Lower lobe of right lung (tissue), 2 donors: Measurements from ENCODE around the gene GALM. TPM values are rescaled to one million over a fixed set of nuclear protein-coding genes. Genes with fewer than 3 reads are reported as not detected.
A peak's percentile ranks its signal among the peaks of the same experiment; 100 is the strongest.
"Not testable (repeated sequence)": the region's sequence is repeated elsewhere in the genome, so short reads cannot be mapped to it uniquely, and the experiment has no call there.

Experiments
- ATAC-seq, 2 donors: fragments of 200-7000 bp; cut with Tn5 transposase; one replicate each; pipeline ENCODE4 v1.9.1; 2020 to 2022; ENCODE audit warnings: mild to moderate bottlenecking in 2 of 2, moderate library complexity in 2 of 2
- DNase-seq: peaks from one replicate; pipeline ENCODE4 v3.0.0-alpha.2; 2020
- H3K27ac ChIP-seq: fragments of 200-600 bp; one replicate; pipeline ENCODE4 v1.8.0; 2022
- H3K27me3 ChIP-seq: fragments of 200-600 bp; one replicate; pipeline ENCODE4 v1.8.0; 2022; ENCODE audit warnings: low read depth
- H3K36me3 ChIP-seq: fragments of 200-600 bp; one replicate; pipeline ENCODE4 v1.8.0; 2022; ENCODE audit warnings: mild to moderate bottlenecking
- H3K4me1 ChIP-seq: fragments of 200-600 bp; one replicate; pipeline ENCODE4 v1.8.0; 2022
- H3K4me3 ChIP-seq: fragments of 200-600 bp; one replicate; pipeline ENCODE4 v1.8.0; 2022; ENCODE audit warnings: mild to moderate bottlenecking
- H3K9me3 ChIP-seq: fragments of 200-600 bp; one replicate; pipeline ENCODE4 v1.8.0; 2022
- CTCF ChIP-seq: fragments of 200-600 bp; IDR thresholded peaks from one replicate; pipeline ENCODE4 v1.8.0; 2022; ENCODE audit warnings: antibody characterized with exemption, mild to moderate bottlenecking
- intact Hi-C: fragments of 100-400 bp; cut with DNase I; formaldehyde crosslinking; loops from one replicate; pipeline ENCODE4 v1.11.0; 2022
- total RNA-seq: library from RNA; stranded (reverse); fragmentation: NEBNext Ultra II Directional; extraction: Animal tissue kit (Norgen Biotek cat#: 25700); gene quantifications from one replicate; pipeline ENCODE4 v1.2.1, GENCODE V29; 2021
- donor health status: DM: no; HTN: yes; CAD: no; lungs with severe emphysema.

GALM gene
- total RNA-seq, 1 donor from 2014 or later: 17.7 TPM

- peaks cover 47% of the 10 kb centered on the region for H3K4me1 ChIP-seq
- peaks cover 47% of the 10 kb centered on the region for H3K36me3 ChIP-seq
- ATAC-seq: peak; percentile 86
- H3K4me3 ChIP-seq: peak overlapping the region; percentile 87
- TF ChIP-seq CTCF: no peak
- H3K27ac ChIP-seq: peak overlapping the region; percentile 99
- H3K27me3 ChIP-seq: no peaks in the 10 kb centered on the region
- no peaks in the 10 kb centered on the region for H3K9me3 ChIP-seq
- peak; percentile 73 for DNase-seq
- intact Hi-C loops: no loop called here
These were observed 84.3 kb downstream of the GALM start for GRCh38 chr2:38750011-38750890.

GRCh38 chr2:38750891-38751595 is 85.1 kb downstream of the GALM start, which contains the start of gene SRSF7:
TSS of gene SRSF7 (minus strand) at chr2:38751361. CDS start at chr2:38751256, 105 bp downstream.
- Histone ChIP-seq H3K36me3 (peaks cover 39% of the 10 kb centered on the region), H3K9me3 (no peaks in the 10 kb centered on the region), H3K27ac (peak within 1 kb of the TSS; percentile 99), H3K4me3 (peak within 1 kb of the TSS; percentile 87), H3K27me3 (no peaks in the 10 kb centered on the region), H3K4me1 (peaks cover 39% of the 10 kb centered on the region)
- intact Hi-C loops: no loop called here
- DNase-seq: peak; percentile 98
- peak; percentile 95 to 96 for ATAC-seq
- TF ChIP-seq CTCF: no peak

- TF ChIP-seq CTCF: no peak
- no peak for DNase-seq
- Histone ChIP-seq H3K9me3 (no peaks in the 10 kb centered on the region), H3K36me3 (peaks cover 32% of the 10 kb centered on the region), H3K4me1 (peaks cover 31% of the 10 kb centered on the region), H3K27ac (peak overlapping the region; percentile 99), H3K4me3 (peak overlapping the region; percentile 87), H3K27me3 (no peaks in the 10 kb centered on the region)
- intact Hi-C loops: no loop called here
- ATAC-seq: peak in 1 of 2 donors; percentile 2
These were observed 85.9 kb downstream of the GALM start for GRCh38 chr2:38751596-38752410.

- no peak for TF ChIP-seq CTCF
- H3K4me1 ChIP-seq: peaks cover 9% of the 10 kb centered on the region
- DNase-seq (no peak), ATAC-seq (no peak)
- H3K4me3 ChIP-seq: peak overlapping the region; percentile 34
- peaks cover 9% of the 10 kb centered on the region for H3K36me3 ChIP-seq
- peak overlapping the region; percentile 9 for H3K27ac ChIP-seq
- H3K9me3 ChIP-seq: no peaks in the 10 kb centered on the region
- intact Hi-C loops: no loop called here
- no peaks in the 10 kb centered on the region for H3K27me3 ChIP-seq
These were observed 88.1 kb downstream of the GALM start for GRCh38 chr2:38754049-38754448.

GRCh38 chr2:38754506-38754905 is 88.6 kb downstream of the GALM start:
- no peak for TF ChIP-seq CTCF
- intact Hi-C loops: no loop called here
- DNase-seq (no peak), ATAC-seq (no peak)
- H3K4me1 ChIP-seq: peaks cover 4% of the 10 kb centered on the region
- H3K27ac ChIP-seq: peak overlapping the region; percentile 9
- H3K36me3 ChIP-seq: peaks cover 5% of the 10 kb centered on the region
- no peaks in the 10 kb centered on the region for H3K27me3 ChIP-seq
- no peaks in the 10 kb centered on the region for H3K9me3 ChIP-seq
- H3K4me3 ChIP-seq: peak overlapping the region; percentile 34

- intact Hi-C loops, H3K27ac ChIP-seq, DNase-seq, H3K4me3 ChIP-seq, H3K4me1 ChIP-seq, H3K9me3 ChIP-seq, H3K27me3 ChIP-seq, H3K36me3 ChIP-seq, ATAC-seq: not testable (repeated sequence)
These were observed 90.0 kb downstream of the GALM start for GRCh38 chr2:38755891-38756290.
